HG03025 (cell line): ENCODE results near the gene LZTR1.

ENCODE experiments used
- ATAC-seq: cut with Tn5 transposase; IDR thresholded peaks from one replicate; pipeline ENCODE4 v1.9.1; 2021; ENCODE audit warnings: mild to moderate bottlenecking, moderate library complexity; ENCODE audit not compliant: unreplicated experiment, low FRiP score

The LZTR1 gene

DNA sequence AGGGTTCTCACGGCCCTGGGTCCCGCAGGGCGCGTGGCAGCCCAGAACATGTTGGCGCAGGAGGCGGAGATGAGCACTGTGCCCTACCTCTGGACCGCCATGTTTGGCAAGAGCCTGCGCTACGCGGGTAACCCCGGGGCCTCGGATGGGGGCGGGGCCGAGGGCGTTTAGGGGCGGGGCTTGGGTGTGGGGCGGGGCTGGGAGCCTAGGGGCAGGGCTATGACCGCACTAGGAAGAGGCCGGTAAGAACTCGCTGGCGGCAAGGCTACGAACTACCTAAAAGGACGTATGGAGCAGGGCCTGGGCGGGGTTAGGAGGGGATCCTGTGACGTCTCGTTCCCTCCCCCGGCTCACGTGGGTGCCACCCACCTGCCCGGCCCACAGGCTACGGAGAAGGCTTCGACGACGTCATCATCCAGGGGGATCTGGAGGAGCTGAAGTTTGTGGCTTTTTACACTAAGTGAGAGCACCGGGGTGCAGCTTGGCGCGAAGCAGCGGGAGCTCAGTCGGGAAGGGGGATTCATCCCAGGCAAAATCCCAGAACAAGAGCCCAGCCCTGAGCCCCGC is 2.8 kb upstream of the LZTR1 start:
- ATAC-seq = no peak

DNA sequence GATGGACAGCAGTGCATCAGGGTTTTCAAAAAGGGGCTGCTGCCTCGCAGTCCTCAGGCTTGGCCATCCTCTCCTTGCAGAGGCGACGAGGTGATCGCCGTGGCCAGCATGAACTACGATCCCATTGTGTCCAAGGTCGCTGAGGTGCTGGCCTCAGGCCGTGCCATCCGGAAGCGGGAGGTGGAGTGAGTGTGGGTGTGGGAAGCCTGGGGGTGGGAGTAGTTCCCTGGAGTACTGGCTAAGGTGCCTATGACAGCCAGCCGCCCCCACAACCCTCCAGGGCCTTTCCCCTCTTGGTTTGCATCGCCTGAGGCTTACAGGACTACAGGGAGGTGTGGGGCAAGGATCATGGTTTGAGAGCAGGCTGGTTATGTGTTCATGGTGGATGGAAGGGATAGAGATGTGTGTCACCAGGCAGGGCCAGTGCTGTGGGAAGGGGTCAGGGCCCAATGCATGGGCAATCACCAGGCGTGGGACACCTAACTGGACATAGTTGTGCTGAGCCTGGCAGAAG is 2.1 kb upstream of the LZTR1 start:
- no peak for ATAC-seq

DNA sequence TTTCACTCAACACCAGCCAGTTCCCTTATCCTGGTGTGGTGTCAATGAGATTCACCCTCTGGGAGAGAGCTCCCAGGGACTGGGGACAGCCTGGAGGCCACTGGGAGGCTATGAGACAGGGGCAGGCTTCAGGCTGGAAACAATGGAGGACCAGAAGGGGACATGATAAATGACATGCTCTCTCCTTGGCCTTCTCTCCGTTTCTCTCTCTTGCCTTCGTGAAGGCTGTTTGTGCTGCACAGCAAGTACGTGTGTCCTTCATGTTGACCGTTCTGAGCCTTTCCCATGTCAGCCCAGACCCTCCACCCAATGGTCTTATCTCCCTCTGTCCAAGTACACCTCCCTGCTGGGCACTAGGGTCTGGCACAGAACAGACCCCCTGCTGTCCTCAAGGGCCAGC is 1.6 kb upstream of the LZTR1 start:
- ATAC-seq = no peak

DNA sequence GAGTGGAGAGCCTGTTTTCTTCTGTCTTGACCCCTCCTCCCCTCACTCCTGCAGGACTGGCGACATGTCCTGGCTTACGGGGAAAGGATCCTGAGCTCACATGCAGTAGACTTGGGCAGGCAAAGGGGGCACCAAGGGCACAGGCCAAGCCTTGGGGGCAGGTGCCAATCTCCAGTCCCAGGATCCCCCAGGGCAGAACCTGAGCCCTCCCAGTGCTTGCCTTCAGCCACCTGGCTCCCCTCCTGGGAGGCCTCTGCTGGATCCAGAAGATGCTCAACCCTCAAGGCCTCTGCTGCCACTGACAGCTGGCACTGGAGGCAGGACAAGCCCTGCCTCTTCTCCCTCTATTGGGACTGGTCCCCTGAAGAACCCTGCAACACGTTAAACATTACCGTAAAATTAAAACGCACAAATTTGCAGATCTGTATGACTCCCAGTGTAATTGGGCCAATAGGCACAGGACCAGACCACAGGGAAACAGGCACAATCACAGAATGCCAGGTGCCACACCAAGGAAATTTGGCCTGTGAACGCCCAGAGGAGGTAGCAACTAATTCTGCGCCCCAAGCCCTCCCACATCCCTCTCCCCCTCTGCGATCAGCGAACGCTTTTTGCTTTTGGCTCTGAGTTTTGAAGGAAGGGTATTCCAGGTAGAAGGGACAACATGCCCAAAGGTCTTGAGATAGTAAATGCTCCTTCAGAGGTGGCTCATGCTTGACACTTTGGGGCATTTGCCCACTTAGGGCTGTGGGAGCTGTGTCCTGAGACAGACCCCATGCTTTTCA is 967 bp upstream of the LZTR1 start:
- ATAC-seq = no peak

DNA sequence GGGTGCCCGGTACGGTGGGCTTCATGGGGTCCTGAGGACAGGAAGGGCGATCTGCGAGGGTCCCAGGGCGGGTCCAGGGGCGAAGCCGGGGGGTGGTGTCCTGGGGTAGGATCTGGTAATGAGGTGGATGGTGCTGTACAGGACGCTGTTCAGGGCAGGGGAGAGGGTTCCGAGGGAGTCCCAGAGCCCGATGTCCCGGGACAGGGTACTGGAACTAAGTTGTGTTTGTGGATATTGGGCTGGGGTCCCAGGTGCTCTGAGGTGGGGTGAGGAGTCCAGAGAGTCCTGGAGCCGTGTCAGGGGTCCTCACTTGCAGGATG is 426 bp downstream of the LZTR1 start:
- ATAC-seq = peak; percentile 15

DNA sequence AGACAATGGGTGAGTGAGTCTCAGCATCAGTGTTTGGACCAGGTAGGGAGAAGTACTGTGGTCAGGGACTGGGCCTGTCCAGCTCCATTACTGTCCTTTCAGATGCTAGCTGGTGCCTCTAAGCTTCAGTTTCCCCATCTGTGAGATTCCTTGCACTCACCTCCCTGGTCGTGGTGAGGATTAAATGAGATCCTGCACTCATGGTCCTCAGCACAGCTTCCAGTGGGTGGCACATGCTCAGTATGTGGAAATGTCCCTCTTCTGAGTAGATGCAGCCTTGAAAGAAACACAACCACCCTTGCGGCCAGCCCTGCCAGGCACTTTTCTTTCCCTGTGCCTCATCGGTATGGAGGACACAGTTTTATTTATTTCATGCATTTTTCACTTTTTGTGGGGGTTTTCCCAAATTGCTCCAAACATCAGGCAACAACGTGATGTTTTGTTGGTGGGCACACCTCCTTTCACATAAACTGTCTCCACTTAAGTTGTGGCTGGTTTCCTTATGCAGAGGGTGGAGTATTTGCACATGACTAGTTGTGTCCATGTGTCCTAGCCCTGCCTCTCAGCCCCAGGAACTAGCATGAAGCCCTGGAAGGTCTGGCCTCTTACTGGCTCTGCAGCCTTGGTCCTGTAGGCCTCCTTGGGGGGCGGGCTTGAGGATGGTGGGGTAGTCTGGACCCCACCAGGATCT is 1.1 kb downstream of the LZTR1 start:
- ATAC-seq = no peak

DNA sequence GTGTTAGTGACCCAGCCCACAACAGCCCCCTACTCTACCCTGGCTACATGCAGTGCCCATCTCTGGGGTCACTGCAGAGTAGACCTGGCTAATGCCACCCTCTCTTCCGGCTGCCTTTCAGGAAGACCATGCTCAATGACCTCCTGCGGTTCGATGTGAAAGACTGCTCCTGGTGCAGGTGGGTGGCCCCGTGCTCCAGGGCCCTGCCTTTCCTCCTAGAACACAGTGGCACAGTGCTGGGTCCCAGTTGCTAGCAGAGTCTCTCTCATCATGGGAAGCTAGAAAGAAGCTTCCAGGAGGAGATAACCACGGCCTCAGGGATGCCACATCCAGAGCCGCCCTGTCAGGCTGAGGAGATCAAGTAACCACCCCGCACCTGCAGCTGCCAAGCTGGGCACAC is 3.6 kb downstream of the LZTR1 start:
- no peak for ATAC-seq

DNA sequence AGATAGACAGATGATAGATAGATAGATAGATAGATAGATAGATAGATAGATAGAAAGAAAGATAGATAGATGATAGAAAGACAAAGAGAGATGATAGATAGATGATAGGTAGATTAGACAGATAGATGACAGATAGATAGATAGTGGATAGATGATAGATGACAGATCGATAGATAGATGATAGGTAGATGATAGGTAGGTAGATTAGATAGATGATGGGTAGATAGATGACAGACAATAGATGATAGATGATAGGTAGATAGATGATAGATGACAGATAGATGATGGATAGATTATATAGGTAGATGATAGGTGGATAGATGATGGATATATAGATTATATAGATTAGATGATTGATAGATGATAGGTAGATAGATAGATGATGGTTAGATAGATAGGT is 4.3 kb downstream of the LZTR1 start:
- no peak for ATAC-seq

DNA sequence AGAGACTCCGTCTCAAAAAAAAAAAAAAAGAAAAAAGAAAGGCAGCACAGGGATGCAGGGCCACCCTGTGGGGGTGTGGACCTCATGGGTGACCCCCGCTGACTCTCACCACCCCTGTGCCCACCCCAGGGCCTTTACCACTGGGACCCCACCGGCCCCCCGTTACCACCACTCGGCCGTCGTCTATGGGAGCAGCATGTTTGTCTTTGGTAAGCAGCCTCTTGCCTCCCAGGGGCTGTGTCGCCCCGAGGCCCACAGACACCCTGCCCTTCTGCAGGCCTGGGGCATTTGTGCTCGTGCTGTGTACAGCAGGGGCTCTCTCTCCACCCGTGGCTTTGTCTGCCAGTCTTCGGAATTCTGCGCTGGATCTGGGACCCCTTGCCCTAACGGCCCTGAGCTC is 5.3 kb downstream of the LZTR1 start:
- ATAC-seq = no peak

DNA sequence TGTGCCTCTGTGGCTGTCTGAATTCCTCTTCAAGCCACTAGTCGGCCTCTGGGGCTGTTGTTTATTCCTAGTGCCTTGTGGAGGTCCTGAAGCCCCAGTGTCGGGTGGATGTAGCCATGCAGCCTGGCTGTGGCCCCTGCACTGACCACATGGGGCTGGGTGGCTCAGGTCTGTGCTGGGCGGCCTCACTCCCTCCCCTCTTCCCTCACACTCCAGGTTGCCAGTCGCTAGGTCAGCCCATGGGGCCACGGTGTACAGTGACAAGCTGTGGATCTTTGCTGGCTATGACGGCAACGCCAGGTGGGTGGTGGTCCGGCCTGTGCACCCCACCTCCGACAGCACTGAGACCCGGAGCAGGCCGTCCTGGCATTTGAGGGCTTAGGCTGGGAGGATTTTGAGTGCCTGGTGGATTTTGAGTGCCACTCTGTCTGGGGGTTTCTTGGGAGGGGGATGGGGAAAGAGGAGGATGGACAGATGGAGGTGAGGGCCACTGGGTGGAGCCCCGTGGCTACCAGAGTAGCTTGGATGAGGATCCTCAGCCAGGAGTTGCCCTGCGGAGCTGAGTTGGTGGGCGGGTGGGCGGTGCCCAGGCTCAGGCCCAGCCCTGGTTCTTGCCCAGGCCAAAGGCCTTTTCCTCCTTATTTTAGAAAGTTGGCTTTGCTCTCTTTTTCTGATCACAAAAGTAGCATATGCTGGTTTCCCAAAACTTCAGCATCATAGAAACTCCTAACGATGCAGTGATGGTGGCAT is 6.7 kb downstream of the LZTR1 start:
- no peak for ATAC-seq

DNA sequence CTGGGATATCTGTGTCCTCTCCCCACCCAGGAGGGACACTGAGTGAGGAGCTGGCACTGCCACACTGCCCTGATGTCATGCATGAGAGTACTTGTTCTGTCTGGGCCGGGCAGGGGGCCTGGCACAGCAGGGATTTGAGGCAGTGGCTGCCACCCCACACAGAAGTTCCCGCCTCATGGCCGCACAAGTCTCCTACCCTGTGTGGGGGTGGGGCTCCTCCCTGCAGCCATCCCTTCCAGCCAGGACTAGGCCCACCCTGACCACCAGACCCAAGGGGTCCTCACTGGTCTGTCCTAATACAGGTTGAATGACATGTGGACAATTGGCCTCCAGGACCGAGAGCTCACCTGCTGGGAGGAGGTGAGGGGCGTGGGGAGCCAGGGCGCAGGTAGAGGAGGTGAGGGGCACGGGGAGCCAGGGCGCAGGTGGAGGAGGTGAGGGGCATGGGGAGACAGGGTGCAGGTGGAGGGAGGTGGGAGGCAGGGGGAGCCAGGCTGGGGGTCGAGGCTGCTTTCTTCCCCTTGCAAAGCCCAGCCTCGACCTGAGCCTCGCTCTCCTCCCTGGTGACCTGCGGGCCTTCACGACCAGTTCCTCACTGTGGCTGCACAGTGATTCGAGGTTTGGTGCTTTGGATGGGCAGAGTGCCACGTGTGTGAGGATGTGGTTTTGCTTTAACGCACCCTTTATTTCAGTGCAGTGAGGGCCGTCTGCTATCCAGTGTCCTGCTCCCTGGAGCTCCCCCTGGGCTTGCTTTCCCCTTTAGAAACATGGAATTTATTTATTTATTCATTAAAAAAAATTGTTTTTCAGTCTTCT is 7.4 kb downstream of the LZTR1 start:
- ATAC-seq = no peak

DNA sequence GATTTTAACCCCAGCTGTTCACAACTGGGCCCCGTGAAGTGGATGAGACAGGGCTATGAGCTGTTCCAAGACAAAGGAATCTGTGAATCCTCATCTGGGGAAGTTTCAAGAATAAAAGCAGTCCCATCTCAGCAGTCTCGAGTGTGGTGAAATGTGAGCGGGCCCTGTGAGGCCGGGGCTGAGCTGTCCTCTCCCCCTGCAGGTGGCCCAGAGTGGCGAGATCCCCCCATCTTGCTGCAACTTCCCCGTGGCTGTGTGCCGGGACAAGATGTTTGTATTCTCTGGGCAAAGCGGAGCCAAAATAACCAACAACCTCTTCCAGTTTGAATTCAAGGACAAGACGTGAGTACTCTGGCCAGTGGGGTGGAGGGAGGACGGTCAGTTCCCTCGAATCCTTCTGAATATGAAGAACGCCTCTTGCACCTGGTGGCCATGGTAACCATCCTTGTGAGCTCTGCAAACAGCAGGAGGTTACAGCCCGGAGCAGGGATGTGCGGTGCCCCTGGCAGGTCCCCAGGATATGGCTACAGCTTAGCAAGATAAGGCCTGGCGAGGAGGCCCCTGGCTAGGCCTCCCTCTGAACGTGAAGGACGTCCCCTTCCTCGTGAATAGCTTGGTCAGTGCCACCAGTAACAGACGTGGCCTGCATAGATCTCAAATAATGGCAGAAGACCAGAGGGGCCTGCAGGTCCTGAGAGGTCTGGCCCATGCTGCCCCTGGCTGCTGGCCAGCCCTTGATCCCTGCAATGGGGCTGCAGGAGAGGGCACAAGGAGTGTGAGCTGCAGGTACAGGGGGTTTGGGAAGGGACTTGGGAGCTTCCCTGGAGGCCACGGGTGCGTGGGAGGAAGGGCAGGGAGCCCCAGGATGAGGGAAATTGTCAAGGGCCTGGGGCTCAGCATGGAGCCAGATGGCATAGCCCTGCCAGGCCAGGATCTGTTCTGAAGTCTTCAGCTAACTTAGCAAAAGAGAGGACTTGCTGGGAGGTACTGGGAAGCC is 8.4 kb downstream of the LZTR1 start:
- ATAC-seq = no peak

DNA sequence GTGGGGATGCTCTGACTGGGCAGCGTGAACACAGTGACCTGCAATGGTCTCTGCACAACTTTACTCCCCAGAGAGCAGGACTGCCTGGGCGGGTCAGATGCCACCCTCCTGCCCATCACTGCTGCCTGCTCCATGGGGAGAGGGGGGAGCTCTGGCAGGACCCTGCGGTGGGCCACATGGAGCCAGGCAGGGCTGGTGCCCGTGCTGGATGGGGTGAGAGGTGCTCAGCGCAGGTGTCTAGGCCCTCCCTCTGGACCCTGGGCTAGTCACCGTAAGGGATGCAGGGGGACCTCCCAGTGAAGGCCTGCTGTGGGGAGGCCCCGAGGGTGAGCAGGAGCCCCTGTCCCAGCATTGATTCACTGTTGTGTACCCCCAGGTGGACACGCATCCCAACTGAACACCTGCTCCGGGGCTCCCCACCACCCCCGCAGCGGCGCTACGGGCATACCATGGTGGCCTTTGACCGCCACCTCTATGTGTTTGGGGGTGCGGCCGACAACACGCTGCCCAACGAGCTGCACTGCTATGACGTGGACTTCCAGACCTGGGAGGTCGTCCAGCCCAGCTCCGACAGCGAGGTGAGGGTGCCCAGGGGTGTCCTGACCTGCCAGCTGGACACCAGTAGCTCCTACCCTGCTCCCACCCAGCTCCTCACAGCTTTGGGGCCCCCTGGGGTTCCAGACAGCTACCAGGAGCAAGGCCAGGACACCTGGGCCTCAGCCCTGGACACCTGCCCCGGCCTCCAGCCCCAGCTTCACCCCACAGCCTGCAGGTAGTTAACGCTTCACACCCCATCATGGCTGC is 9.4 kb downstream of the LZTR1 start:
- no peak for ATAC-seq

DNA sequence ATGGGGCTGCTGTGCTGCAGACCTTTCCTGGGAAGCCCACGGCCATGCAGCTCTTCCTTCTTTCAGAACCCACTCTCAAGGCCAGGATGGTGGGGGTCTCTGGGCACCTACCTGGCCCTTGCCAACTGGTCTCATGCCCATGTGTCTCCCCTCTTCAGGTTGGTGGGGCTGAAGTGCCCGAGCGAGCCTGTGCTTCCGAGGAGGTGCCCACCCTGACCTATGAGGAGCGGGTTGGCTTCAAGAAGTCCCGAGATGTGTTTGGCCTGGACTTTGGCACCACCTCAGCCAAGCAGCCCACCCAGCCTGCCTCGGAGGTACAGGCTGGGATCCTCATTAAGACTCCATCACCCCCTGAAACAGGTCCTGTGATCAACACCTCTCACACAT is 10.0 kb downstream of the LZTR1 start:
- no peak for ATAC-seq

DNA sequence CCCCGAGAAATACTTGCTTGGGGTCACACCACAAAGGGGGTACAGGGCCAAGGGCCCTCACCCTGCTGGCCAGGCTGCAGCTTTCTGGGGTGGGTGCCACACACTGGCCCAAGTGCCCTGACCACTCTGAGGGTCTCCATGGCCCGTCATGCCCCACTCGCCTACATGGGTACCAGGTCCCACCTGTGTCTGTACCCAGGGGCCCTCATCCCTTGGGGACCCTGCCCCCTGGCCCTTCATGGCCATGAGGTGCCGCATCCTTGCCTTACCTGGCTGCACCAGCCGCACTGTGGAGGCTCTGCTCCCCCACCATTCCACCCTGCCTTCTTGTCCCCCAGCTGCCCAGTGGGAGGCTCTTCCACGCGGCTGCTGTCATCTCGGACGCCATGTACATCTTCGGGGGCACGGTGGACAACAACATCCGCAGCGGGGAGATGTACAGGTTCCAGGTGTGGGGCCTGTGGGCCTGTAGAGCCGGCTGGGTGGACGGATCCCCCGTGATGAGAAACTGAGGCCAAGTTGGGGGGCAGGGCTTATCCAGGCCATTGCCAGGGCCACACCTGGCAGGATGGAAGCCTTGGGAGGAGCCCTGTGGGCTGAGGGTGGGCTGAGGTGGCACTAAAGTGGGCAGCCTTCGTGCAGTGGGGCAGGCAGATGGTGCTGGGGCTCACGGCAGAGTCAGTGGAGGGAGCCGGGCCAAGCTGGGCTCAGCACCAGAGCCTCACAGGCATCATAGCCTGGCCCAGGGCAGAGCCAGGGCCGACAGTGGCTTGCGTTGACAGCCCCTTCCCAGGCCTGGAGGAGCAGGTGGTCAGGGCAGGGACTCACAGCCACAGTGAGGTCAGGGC is 10.6 kb downstream of the LZTR1 start:
- no peak for ATAC-seq

DNA sequence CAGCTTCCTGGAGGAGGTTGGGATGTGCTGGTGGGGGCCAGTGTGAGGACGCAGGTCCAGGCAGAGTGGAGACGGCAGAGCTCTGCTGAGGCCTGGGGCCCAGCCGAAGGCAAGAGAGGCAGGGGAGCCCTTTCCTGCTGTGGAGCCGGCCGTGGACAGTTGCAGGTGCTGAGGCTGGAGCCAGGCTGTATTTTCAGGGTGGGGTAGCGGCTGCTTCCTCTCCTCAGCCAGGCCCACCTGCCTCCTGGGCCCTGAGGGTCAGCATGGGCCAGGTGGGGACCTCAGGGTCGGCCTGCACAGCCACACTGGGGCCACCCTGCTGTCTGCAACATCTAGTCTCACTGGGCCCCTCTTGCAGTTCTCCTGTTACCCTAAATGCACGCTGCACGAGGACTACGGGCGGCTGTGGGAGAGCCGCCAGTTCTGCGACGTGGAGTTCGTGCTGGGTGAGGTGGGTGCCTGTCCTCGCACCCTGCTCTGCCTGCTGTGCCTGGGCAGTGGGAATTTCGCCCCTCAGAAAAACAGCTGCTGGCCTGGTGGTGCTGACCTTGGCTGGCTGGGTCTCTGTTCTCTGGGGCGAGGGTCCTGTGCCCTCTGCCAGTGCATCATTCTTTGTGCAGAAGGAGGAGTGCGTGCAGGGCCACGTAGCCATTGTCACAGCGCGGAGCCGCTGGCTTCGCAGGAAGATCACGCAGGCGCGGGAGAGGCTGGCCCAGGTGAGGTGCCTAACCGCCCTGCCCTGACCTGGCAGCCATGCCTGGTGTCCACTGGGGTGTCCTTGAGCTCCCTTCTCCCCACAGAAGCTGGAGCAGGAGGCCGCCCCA is 11.4 kb downstream of the LZTR1 start:
- ATAC-seq = no peak
